H1 (cell line): ENCODE data around the gene PDX1.
A peak's percentile ranks its signal among the peaks of the same experiment; 100 is the strongest.

ENCODE experiments used
- BACH1 ChIP-seq: IDR thresholded peaks from 2 replicates; pipeline ENCODE4 v1.6.1; 2012; ENCODE audit warnings: low read length, improper control_type of control experiment
- BRCA1 ChIP-seq: IDR thresholded peaks from 2 replicates; pipeline ENCODE4 v1.6.1; 2012; ENCODE audit warnings: low read depth, low read length, improper control_type of control experiment
- CBX8 ChIP-seq: fragments of 300-800, 300-1000 bp; sonication (generic); IDR thresholded peaks from 2 replicates; pipeline ENCODE4 v1.7.1; 2016; ENCODE audit warnings: low read depth, low read length, borderline replicate concordance
- CTCF ChIP-seq, 3 experiments: IDR thresholded peaks; 1 replicate in 2 of 3; 2 replicates in 1 of 3; pipeline versions ENCODE4 v1.5.1 to v1.6.1; 2011; ENCODE audit warnings: low read length in 3 of 3, mild to moderate bottlenecking in 3 of 3, inconsistent platforms in 2 of 3, low read depth in 1 of 3, moderate library complexity in 1 of 3; ENCODE audit not compliant: insufficient read depth in 1 of 3; ENCODE audit errors: control extremely low read depth in 1 of 3
- JUN ChIP-seq: IDR thresholded peaks from 2 replicates; pipeline ENCODE4 v1.6.1; 2011; ENCODE audit warnings: low read depth, mild to moderate bottlenecking, improper control_type of control experiment, low read length
- KDM1A ChIP-seq: fragments of 200-600, 300-600 bp; sonication (generic); IDR thresholded peaks from 2 replicates; pipeline ENCODE4 v1.7.1; 2016; ENCODE audit warnings: mild to moderate bottlenecking, low read length, borderline replicate concordance
- POLR2A ChIP-seq, 2 experiments: IDR thresholded peaks; 1 replicate in 1 of 2; 2 replicates in 1 of 2; pipeline ENCODE4 v1.6.1; 2011; ENCODE audit warnings: low read depth in 2 of 2, low read length in 2 of 2, mild to moderate bottlenecking in 2 of 2; ENCODE audit errors: control extremely low read depth in 1 of 2
- TAF1 ChIP-seq: IDR thresholded peaks from 2 replicates; pipeline ENCODE4 v1.6.1; 2011; ENCODE audit warnings: mild to moderate bottlenecking, low read depth, low read length

DNA sequence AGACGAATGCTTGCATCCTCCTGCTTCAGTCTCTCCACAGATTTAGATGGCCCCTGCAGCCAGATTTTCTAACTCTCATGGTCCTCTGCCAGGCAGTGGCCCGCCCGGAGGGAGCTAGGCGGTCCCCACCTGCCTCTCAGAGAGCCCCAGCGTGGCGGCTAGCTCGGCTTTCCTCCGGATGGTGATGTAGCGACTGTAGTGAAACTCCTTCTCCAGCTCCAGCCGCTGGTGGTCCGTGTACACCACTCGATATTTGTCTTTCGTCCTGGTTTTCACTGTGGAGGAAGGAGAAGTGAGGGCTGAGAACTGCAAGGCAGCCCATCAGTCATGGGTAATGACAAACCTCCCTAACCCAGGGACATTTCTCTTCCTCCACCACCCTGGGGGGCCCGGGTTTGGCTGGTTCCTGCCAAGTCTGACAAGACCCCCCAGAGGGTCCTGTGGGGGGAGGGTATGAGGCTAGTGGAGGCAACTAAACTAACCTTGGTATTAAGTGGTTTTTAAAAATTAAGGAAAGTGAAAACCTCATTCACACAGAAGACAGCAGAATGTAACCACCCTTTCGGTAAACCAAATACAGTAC, 45.0 kb downstream of the PDX1 start:
- TF ChIP-seq POLR2A (IDR thresholded peaks at IDR 0.05; ENCODE audit: control extremely low read depth in 1 of 2, low read depth in 2 of 2, low read length in 2 of 2) (no peak), TAF1 (no peak), CTCF (IDR thresholded peaks at IDR 0.05; ENCODE audit: control extremely low read depth in 1 of 3, insufficient read depth in 1 of 3, low read depth in 1 of 3, low read length in 3 of 3) (no peak), BACH1 (no peak), KDM1A (no peak), CBX8 (0 out of 2 replicates have a peak, but pooled peaks have one; percentile 74), JUN (no peak), BRCA1 (no peak)
